IMR-90 (cell line): Measurements from ENCODE around the gene TIE1. TPM values are rescaled to one million over a fixed set of nuclear protein-coding genes. Genes with fewer than 3 reads are reported as not detected.

ENCODE experiments used
- ATAC-seq: fragments of 200-7000 bp; cut with Tn5 transposase; 2 replicates; pipeline ENCODE4 v1.9.1; 2020; ENCODE audit warnings: low read depth, mild to moderate bottlenecking, moderate library complexity
- BruUV-seq: library from RNA; stranded (reverse); fragments of 400-500 nt; replicated peaks from 2 replicates; lab custom pipeline; 2021; lab: Mats Ljungman, UMichigan
- CTCF ChIA-PET: fragments of 300-600 bp; formaldehyde crosslinking; extraction: SDS; loops from one replicate; lab custom pipeline; 2021; ENCODE audit warnings: antibody characterized with exemption; lab: Yijun Ruan, JAX
- POLR2A ChIA-PET: fragments of 300-600 bp; sonication (Branson Sonifier 250); formaldehyde crosslinking; loops from one replicate; lab custom pipeline; 2022; ENCODE audit warnings: antibody characterized with exemption; ENCODE audit not compliant: unreplicated experiment; lab: Charles Lee
- DNase-seq: peaks from one replicate; pipeline ENCODE4 v3.0.0; 2013
- H2AFZ ChIP-seq: replicated peaks from 2 replicates; pipeline ENCODE3; 2013; ENCODE audit warnings: low read length, mild to moderate bottlenecking; ENCODE audit not compliant: poor library complexity
- H2AK5ac ChIP-seq: 2 replicates; pipeline ENCODE4 v1.6.1; 2013; ENCODE audit warnings: low read depth, low read length, inconsistent platforms
- H2AK9ac ChIP-seq: replicated peaks from 2 replicates; pipeline ENCODE3; 2013; ENCODE audit warnings: mild to moderate bottlenecking, low read depth, low read length, moderate library complexity; ENCODE audit not compliant: poor library complexity
- H2BK120ac ChIP-seq: 2 replicates; pipeline ENCODE4 v1.6.1; 2013; ENCODE audit warnings: low read depth, low read length, inconsistent platforms
- H2BK15ac ChIP-seq: 3 replicates; pipeline ENCODE4 v1.6.1; 2013; ENCODE audit warnings: low read depth, low read length, inconsistent platforms
- H2BK20ac ChIP-seq: 2 replicates; pipeline ENCODE4 v1.6.1; 2013; ENCODE audit warnings: low read depth, mild to moderate bottlenecking, inconsistent platforms, low read length, moderate library complexity
- H2BK5ac ChIP-seq: 2 replicates; pipeline ENCODE4 v1.6.1; 2013; ENCODE audit warnings: mild to moderate bottlenecking, low read depth, low read length, inconsistent platforms; ENCODE audit not compliant: poor library complexity, severe bottlenecking
- H3K14ac ChIP-seq: replicated peaks from 2 replicates; pipeline ENCODE4 v1.6.1; 2013; ENCODE audit warnings: low read depth, low read length, inconsistent platforms
- H3K18ac ChIP-seq: 2 replicates; pipeline ENCODE4 v1.6.1; 2013; ENCODE audit warnings: low read depth, low read length, control low read depth
- H3K23ac ChIP-seq: 2 replicates; pipeline ENCODE4 v1.6.1; 2013; ENCODE audit warnings: low read depth, low read length, inconsistent platforms
- H3K27ac ChIP-seq: 2 replicates; pipeline ENCODE4 v1.5.1; 2013; ENCODE audit warnings: mild to moderate bottlenecking, control low read depth, low read length; ENCODE audit not compliant: insufficient read depth
- H3K27me3 ChIP-seq: 2 replicates; pipeline ENCODE4 v1.6.1; 2013; ENCODE audit warnings: low read length; ENCODE audit not compliant: control insufficient read depth, insufficient read depth
- H3K36me3 ChIP-seq: 2 replicates; pipeline ENCODE4 v1.6.1; 2013; ENCODE audit warnings: low read length, mixed read lengths; ENCODE audit not compliant: control insufficient read depth, insufficient read depth
- H3K4ac ChIP-seq: 2 replicates; pipeline ENCODE4 v1.6.1; 2013; ENCODE audit warnings: low read depth, low read length, inconsistent platforms
- H3K4me1 ChIP-seq: 2 replicates; pipeline ENCODE4 v1.6.1; 2013; ENCODE audit warnings: low read length, mixed read lengths; ENCODE audit not compliant: control insufficient read depth, insufficient read depth
- H3K4me2 ChIP-seq: 2 replicates; pipeline ENCODE4 v1.6.1; 2013; ENCODE audit warnings: low read depth, mild to moderate bottlenecking, control low read depth, low read length, moderate library complexity
- H3K4me3 ChIP-seq: 2 replicates; pipeline ENCODE4 v1.5.1; 2013; ENCODE audit warnings: low read depth, mild to moderate bottlenecking, control low read depth, low read length, moderate library complexity; ENCODE audit not compliant: insufficient read depth
- H3K56ac ChIP-seq: 2 replicates; pipeline ENCODE4 v1.6.1; 2013; ENCODE audit warnings: low read length, inconsistent platforms; ENCODE audit not compliant: insufficient read depth; ENCODE audit errors: extremely low read depth
- H3K79me1 ChIP-seq, 2 experiments: 2 replicates each; pipeline ENCODE4 v1.6.1; 2013; ENCODE audit warnings: low read length in 2 of 2, inconsistent platforms in 1 of 2, low read depth in 1 of 2
- H3K9ac ChIP-seq: 2 replicates; pipeline ENCODE4 v1.6.1; 2013; ENCODE audit warnings: low read depth, low read length, control low read depth
- H3K9me1 ChIP-seq: 2 replicates; pipeline ENCODE4 v1.6.1; 2013; ENCODE audit warnings: low read length, inconsistent platforms; ENCODE audit not compliant: insufficient read depth
- H3K9me3 ChIP-seq: 2 replicates; pipeline ENCODE4 v1.6.1; 2013; ENCODE audit warnings: low read length; ENCODE audit not compliant: control insufficient read depth, insufficient read depth
- H4K20me1 ChIP-seq: 2 replicates; pipeline ENCODE4 v1.6.1; 2013; ENCODE audit warnings: low read length, inconsistent platforms; ENCODE audit not compliant: insufficient read depth
- H4K5ac ChIP-seq: 2 replicates; pipeline ENCODE4 v1.6.1; 2013; ENCODE audit warnings: mild to moderate bottlenecking, low read depth, low read length, control low read depth
- H4K8ac ChIP-seq, 2 experiments: 2 replicates each; pipeline ENCODE4 v1.6.1; 2013; ENCODE audit warnings: low read depth in 2 of 2, low read length in 2 of 2, control low read depth in 1 of 2, inconsistent platforms in 1 of 2
- H4K91ac ChIP-seq: 2 replicates; pipeline ENCODE4 v1.6.1; 2013; ENCODE audit warnings: low read depth, low read length, inconsistent platforms; ENCODE audit not compliant: insufficient read depth
- BHLHE40 ChIP-seq: fragments of 150-350 bp; IDR thresholded peaks from 2 replicates; pipeline ENCODE4 v1.6.1; 2016; ENCODE audit warnings: mild to moderate bottlenecking, low read depth, low read length
- CEBPB ChIP-seq: IDR thresholded peaks from 2 replicates; pipeline ENCODE4 v1.6.1; 2012; ENCODE audit warnings: low read depth, low read length, improper control_type of control experiment
- CHD1 ChIP-seq: IDR thresholded peaks from 2 replicates; pipeline ENCODE4 v1.6.1; 2012; ENCODE audit warnings: low read depth, low read length, improper control_type of control experiment
- CTCF ChIP-seq: conservative IDR thresholded peaks from 2 replicates; pipeline ENCODE4 v1.5.1; 2012; ENCODE audit warnings: mild to moderate bottlenecking, low read depth, low read length, improper control_type of control experiment
- FOS ChIP-seq: fragments of 150-350 bp; IDR thresholded peaks from 2 replicates; pipeline ENCODE4 v1.6.1; 2016; ENCODE audit warnings: low read depth, low read length
- MAFK ChIP-seq: IDR thresholded peaks from 2 replicates; pipeline ENCODE4 v1.6.1; 2012; ENCODE audit warnings: low read depth, low read length, improper control_type of control experiment
- MAZ ChIP-seq: IDR thresholded peaks from 2 replicates; pipeline ENCODE4 v1.6.1; 2012; ENCODE audit warnings: low read depth, mild to moderate bottlenecking, low read length, improper control_type of control experiment, moderate library complexity, borderline replicate concordance
- MXI1 ChIP-seq: IDR thresholded peaks from 2 replicates; pipeline ENCODE4 v1.6.1; 2012; ENCODE audit warnings: low read depth, mild to moderate bottlenecking, low read length, moderate library complexity, borderline replicate concordance
- POLR2A ChIP-seq: IDR thresholded peaks from 2 replicates; pipeline ENCODE4 v1.6.1; 2012; ENCODE audit warnings: mild to moderate bottlenecking, low read depth, low read length
- RFX5 ChIP-seq: IDR thresholded peaks from 2 replicates; pipeline ENCODE4 v1.8.0; 2012; ENCODE audit warnings: low read depth, mild to moderate bottlenecking, low read length, moderate library complexity
- SMC3 ChIP-seq: fragments of 150-350 bp; IDR thresholded peaks from 2 replicates; pipeline ENCODE4 v1.6.1; 2016; ENCODE audit warnings: low read depth, mild to moderate bottlenecking, antibody characterized with exemption, low read length, moderate library complexity
- WGBS, 2 experiments: methylation state at CpG; one replicate each; pipeline versions ENCODE4 v1.1.5 to v1.1.7; 2013; ENCODE audit warnings: missing lambda C conversion rate in 2 of 2; ENCODE audit not compliant: insufficient read length in 1 of 2; ENCODE audit errors: extremely low coverage in 2 of 2; 5-methylcytosine and 5-hydroxymethylcytosine counted together
- dilution Hi-C: fragments of 300-500 bp; cut with HindIII; formaldehyde crosslinking; loops from one replicate; pipeline ENCODE4 v1.14.3; 2018; ENCODE audit warnings: low sequenced_read_pairs; ENCODE audit not compliant: unreplicated experiment
- in situ Hi-C: fragments of 300-500 bp; cut with MboI; formaldehyde crosslinking; loops from 3 replicates; pipeline ENCODE4 v1.14.3; 2019; ENCODE audit warnings: low sequenced_read_pairs, inconsistent platforms, mixed read lengths
- intact Hi-C: fragments of 100-400 bp; cut with micrococcal nuclease; formaldehyde crosslinking; loops from 2 replicates; pipeline ENCODE4 v1.10.0; 2022
- polyA plus RNA-seq, 3 experiments: library from polyadenylated mRNA; depleted of rRNA; stranded (reverse); fragments of >200 nt; gene quantifications; 2 replicates each; pipeline ENCODE4 v1.2.3, GENCODE V29; 2012; ENCODE audit warnings: low replicate concordance in 1 of 3
- total RNA-seq: library from RNA; depleted of rRNA; stranded (reverse); fragments of >200 nt; gene quantifications from 2 replicates; pipeline ENCODE4 v1.2.3, GENCODE V29; 2012
- TF ChIP-seq, protein P1 (sequence below): fragments of 150-350 bp; IDR thresholded peaks from 2 replicates; pipeline ENCODE4 v1.6.1; 2016; ENCODE audit warnings: low read depth, mild to moderate bottlenecking, low read length, moderate library complexity, borderline replicate concordance
- TF ChIP-seq, protein P2 (sequence below): fragments of 150-350 bp; IDR thresholded peaks from 2 replicates; pipeline ENCODE4 v1.6.1; 2017; ENCODE audit warnings: mild to moderate bottlenecking, antibody characterized with exemption, low read length, low read depth

TIE1 gene
- total and polyA plus RNA-seq, 2 of the 4 experiments (the other 2 are of a cell fraction): 2.3 to 7.5 TPM

DNA sequence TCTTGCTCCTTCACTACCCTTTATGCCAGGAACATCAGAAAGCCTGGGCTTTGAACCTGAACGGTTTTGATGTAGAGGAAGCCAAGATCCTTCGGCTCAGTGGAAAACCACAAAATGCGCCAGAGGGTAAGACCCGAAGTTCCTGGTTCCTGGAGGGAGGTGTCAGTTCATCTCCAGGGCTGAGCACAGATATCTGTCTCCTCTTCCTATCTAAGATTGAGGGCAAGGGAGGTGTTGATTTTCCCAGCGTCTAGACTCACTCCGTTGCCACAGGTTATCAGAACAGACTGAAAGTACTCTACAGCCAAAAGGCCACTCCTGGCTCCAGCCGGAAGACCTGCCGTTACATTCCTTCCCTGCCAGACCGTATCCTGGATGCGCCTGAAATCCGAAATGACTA is 58.9 kb downstream of the TIE1 start:
- Histone ChIP-seq H2AK9ac (peak overlapping the region; percentile 60), H3K4me1 (peaks cover 8% of the 10 kb centered on the region; the same call in 1 of the 2 replicates), H4K20me1 (peaks cover 13% of the 10 kb centered on the region; the same call in 1 of the 2 replicates), H2BK20ac (no peak overlapping the region), H4K5ac (no peak overlapping the region), H3K4ac (peak overlapping the region; percentile 24; the same call in 1 of the 2 replicates), H2AFZ (no peak overlapping the region), H4K91ac (0 out of 2 replicates have a peak overlapping the region, but pooled peaks have one; percentile 31), H3K27ac (peak overlapping the region; percentile 42; the same call in 1 of the 2 replicates), H3K23ac (no peak overlapping the region), H3K9me1 (peaks cover 12% of the 10 kb centered on the region; the same call in 1 of the 2 replicates), H2BK15ac (no peak overlapping the region), H3K14ac (peak overlapping the region; percentile 44; the same call in 1 of the 2 replicates), H4K8ac (no peak overlapping the region), H3K4me3 (peak overlapping the region; percentile 45; the same call in 1 of the 2 replicates), H3K79me1 (peaks cover 5 to 45% of the 10 kb centered on the region in 2 experiments; a peak in 3 of 4 replicates), H2BK120ac (no peak overlapping the region), H3K27me3 (no peaks in the 10 kb centered on the region), H3K4me2 (peak overlapping the region; percentile 74), H3K9me3 (no peaks in the 10 kb centered on the region), H3K36me3 (peaks cover 38% of the 10 kb centered on the region), H2BK5ac (no peak overlapping the region), H3K56ac (no peak overlapping the region), H3K18ac (no peak overlapping the region), H2AK5ac (no peak overlapping the region), H3K9ac (peak overlapping the region; percentile 36; the same call in 1 of the 2 replicates)
- no CpG with 5 or more reads among the region's 11 CpGs for WGBS, 2 experiments
- ChIA-PET CTCF (no interaction called here), POLR2A (no interaction called here)
- BruUV-seq: no TSS peak
- no peak for ATAC-seq
- in situ Hi-C loops (loop anchor here (10.0 kb wide), 1 partner anchor 125 kb away; no protein-coding TSS in a partner anchor), intact Hi-C loops (no loop called here), dilution Hi-C loops (no loop called here)
- no peak for DNase-seq
- TF ChIP-seq MAFK: no peak
- TF ChIP-seq, protein P1, sequence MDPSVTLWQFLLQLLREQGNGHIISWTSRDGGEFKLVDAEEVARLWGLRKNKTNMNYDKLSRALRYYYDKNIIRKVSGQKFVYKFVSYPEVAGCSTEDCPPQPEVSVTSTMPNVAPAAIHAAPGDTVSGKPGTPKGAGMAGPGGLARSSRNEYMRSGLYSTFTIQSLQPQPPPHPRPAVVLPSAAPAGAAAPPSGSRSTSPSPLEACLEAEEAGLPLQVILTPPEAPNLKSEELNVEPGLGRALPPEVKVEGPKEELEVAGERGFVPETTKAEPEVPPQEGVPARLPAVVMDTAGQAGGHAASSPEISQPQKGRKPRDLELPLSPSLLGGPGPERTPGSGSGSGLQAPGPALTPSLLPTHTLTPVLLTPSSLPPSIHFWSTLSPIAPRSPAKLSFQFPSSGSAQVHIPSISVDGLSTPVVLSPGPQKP: no peak
- TF ChIP-seq CHD1: no peak
- TF ChIP-seq, protein P2, sequence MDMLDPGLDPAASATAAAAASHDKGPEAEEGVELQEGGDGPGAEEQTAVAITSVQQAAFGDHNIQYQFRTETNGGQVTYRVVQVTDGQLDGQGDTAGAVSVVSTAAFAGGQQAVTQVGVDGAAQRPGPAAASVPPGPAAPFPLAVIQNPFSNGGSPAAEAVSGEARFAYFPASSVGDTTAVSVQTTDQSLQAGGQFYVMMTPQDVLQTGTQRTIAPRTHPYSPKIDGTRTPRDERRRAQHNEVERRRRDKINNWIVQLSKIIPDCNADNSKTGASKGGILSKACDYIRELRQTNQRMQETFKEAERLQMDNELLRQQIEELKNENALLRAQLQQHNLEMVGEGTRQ: no peak
- no peak for TF ChIP-seq RFX5
- no peak for TF ChIP-seq FOS
- no peak for TF ChIP-seq BHLHE40
- no peak for TF ChIP-seq POLR2A
- no peak for TF ChIP-seq CEBPB
- TF ChIP-seq SMC3: no peak
- no peak for TF ChIP-seq MXI1
- TF ChIP-seq CTCF: no peak
- TF ChIP-seq MAZ: no peak
